SK-N-MC (cell line): ENCODE data around the gene MYO5C.

ENCODE experiments used
- EZH2 ChIP-seq: fragments of 200-600 bp; sonication (generic); IDR thresholded peaks from one replicate; pipeline ENCODE4 v1.6.1; 2017; ENCODE audit warnings: antibody characterized with exemption
- FOXP2 ChIP-seq: optimal IDR thresholded peaks from 2 replicates; pipeline ENCODE3; 2011; ENCODE audit warnings: mild to moderate bottlenecking, moderate library complexity; ENCODE audit not compliant: insufficient read depth; ENCODE audit errors: extremely low read length, control extremely low read depth
- POLR2AphosphoS5 ChIP-seq: IDR thresholded peaks from 2 replicates; pipeline ENCODE4 v1.6.1; 2012; ENCODE audit warnings: mild to moderate bottlenecking, low read depth, low read length, borderline replicate concordance

GRCh38 chr15:52344592-52344991 lies 49.0 kb upstream of the MYO5C start:
- TF ChIP-seq POLR2AphosphoS5: no peak
- no peak for TF ChIP-seq EZH2
- TF ChIP-seq FOXP2: no peak
